ENCODE results near the gene WEE2. TPM values are rescaled to one million over a fixed set of nuclear protein-coding genes. Genes with fewer than 3 reads are reported as not detected.
"Not testable (repeated sequence)": the region's sequence is repeated elsewhere in the genome, so short reads cannot be mapped to it uniquely, and the experiment has no call there.

Gene WEE2
- total RNA-seq, 1 donor from 2014 or later = 0.10 TPM

- DNase-seq (ENCODE audit: low spot score) = no peak
- Mint-ChIP-seq H3K9me3 (no peaks in the 10 kb centered on the region), H3K36me3 (ENCODE audit: low read depth) (peaks cover 23% of the 10 kb centered on the region), H3K4me1 (ENCODE audit: low read depth) (peaks cover 24% of the 10 kb centered on the region), H3K27ac (peak overlapping the region; percentile 96), H3K27me3 (ENCODE audit: insufficient read depth) (no peaks in the 10 kb centered on the region), H3K4me3 (peak overlapping the region; percentile 94)
- intact Hi-C loops (cut with micrococcal nuclease) = loop anchor here (5.0 to 10.0 kb wide), 3 partner anchors 475 to 1548 kb away; partner anchors contain the start of genes CASP2 and TMEM139
These were observed 29.1 kb downstream of the WEE2 start for GRCh38 chr7:141737118-141737835.

- intact Hi-C loops (cut with micrococcal nuclease) = loop anchor here (1.0 to 10.0 kb wide), 16 partner anchors 36 to 1642 kb away; partner anchors contain the start of genes ADCK2, AGK, BRAF and CASP2
- DNase-seq (ENCODE audit: low spot score) = peak; percentile 91
- Mint-ChIP-seq H3K9me3 (no peaks in the 10 kb centered on the region), H3K4me3 (peak within 1 kb of the TSS; percentile 94), H3K27ac (peak within 1 kb of the TSS; percentile 96), H3K36me3 (ENCODE audit: low read depth) (peaks cover 27% of the 10 kb centered on the region), H3K4me1 (ENCODE audit: low read depth) (peaks cover 24% of the 10 kb centered on the region), H3K27me3 (ENCODE audit: insufficient read depth) (no peaks in the 10 kb centered on the region)
These were observed 29.9 kb downstream of the WEE2 start, which contains the start of gene SSBP1 for GRCh38 chr7:141737836-141738591. Gene SSBP1, plus strand, starts transcription at chr7:141738358. Its CDS starts 809 bp downstream, at chr7:141739167.

- no peaks in the 10 kb centered on the region for H3K9me3 Mint-ChIP-seq
- peaks cover 32% of the 10 kb centered on the region for H3K36me3 Mint-ChIP-seq (ENCODE audit: low read depth)
- H3K4me3 Mint-ChIP-seq = peak overlapping the region; percentile 94
- H3K27me3 Mint-ChIP-seq (ENCODE audit: insufficient read depth) = no peaks in the 10 kb centered on the region
- H3K4me1 Mint-ChIP-seq (ENCODE audit: low read depth) = peaks cover 24% of the 10 kb centered on the region
- peak overlapping the region; percentile 96 for H3K27ac Mint-ChIP-seq
- intact Hi-C loops (cut with micrococcal nuclease) = loop anchor here (1.0 to 10.0 kb wide), 16 partner anchors 36 to 1642 kb away; partner anchors contain the start of genes ADCK2, AGK, BRAF and CASP2
- no peak for DNase-seq (ENCODE audit: low spot score)
These were observed 30.4 kb downstream of the WEE2 start for GRCh38 chr7:141738592-141739013.

GRCh38 chr7:141739250-141739649, 31.1 kb downstream of the WEE2 start:
- Mint-ChIP-seq H3K27ac (peak overlapping the region; percentile 30), H3K36me3 (ENCODE audit: low read depth) (peaks cover 37% of the 10 kb centered on the region), H3K9me3 (no peaks in the 10 kb centered on the region), H3K4me3 (peak overlapping the region; percentile 94), H3K27me3 (ENCODE audit: insufficient read depth) (no peaks in the 10 kb centered on the region), H3K4me1 (ENCODE audit: low read depth) (peaks cover 24% of the 10 kb centered on the region)
- no peak for DNase-seq (ENCODE audit: low spot score)
- intact Hi-C loops (cut with micrococcal nuclease) = loop anchor here (2.0 to 10.0 kb wide), 5 partner anchors 477 to 1546 kb away; partner anchors contain the start of genes ADCK2, BRAF, CASP2 and TMEM139

- Mint-ChIP-seq H3K27me3 (ENCODE audit: insufficient read depth) (no peaks in the 10 kb centered on the region), H3K4me3 (no peak overlapping the region), H3K4me1 (ENCODE audit: low read depth) (peaks cover 26% of the 10 kb centered on the region), H3K27ac (no peak overlapping the region), H3K9me3 (no peaks in the 10 kb centered on the region), H3K36me3 (ENCODE audit: low read depth) (peaks cover 45% of the 10 kb centered on the region)
- intact Hi-C loops (cut with micrococcal nuclease) = loop anchor here (1.0 kb wide), 1 partner anchor 8 kb away; no protein-coding TSS in a partner anchor
- no peak for DNase-seq (ENCODE audit: low spot score)
These were observed 34.1 kb downstream of the WEE2 start for GRCh38 chr7:141742229-141742628.

GRCh38 chr7:141744131-141744530, 36.0 kb downstream of the WEE2 start:
- intact Hi-C loops (cut with micrococcal nuclease) = no loop called here
- no peaks in the 10 kb centered on the region for H3K9me3 Mint-ChIP-seq
- H3K36me3 Mint-ChIP-seq (ENCODE audit: low read depth) = peaks cover 47% of the 10 kb centered on the region
- H3K4me1 Mint-ChIP-seq (ENCODE audit: low read depth) = peaks cover 20% of the 10 kb centered on the region
- no peak for DNase-seq (ENCODE audit: low spot score)
- no peak overlapping the region for H3K4me3 Mint-ChIP-seq
- H3K27ac Mint-ChIP-seq = no peak overlapping the region
- no peaks in the 10 kb centered on the region for H3K27me3 Mint-ChIP-seq (ENCODE audit: insufficient read depth)

- intact Hi-C loops (cut with micrococcal nuclease) = no loop called here
- Mint-ChIP-seq H3K27ac (no peak overlapping the region), H3K36me3 (ENCODE audit: low read depth) (peaks cover 59% of the 10 kb centered on the region), H3K27me3 (ENCODE audit: insufficient read depth) (no peaks in the 10 kb centered on the region), H3K9me3 (peaks cover 34% of the 10 kb centered on the region), H3K4me3 (no peak overlapping the region), H3K4me1 (ENCODE audit: low read depth) (peaks cover 4% of the 10 kb centered on the region)
- DNase-seq (ENCODE audit: low spot score) = no peak
These were observed 40.2 kb downstream of the WEE2 start for GRCh38 chr7:141748396-141748795.

GRCh38 chr7:141751904-141752303, 43.8 kb downstream of the WEE2 start:
- H3K4me3 Mint-ChIP-seq; H3K27ac Mint-ChIP-seq; intact Hi-C loops (cut with micrococcal nuclease); DNase-seq (ENCODE audit: low spot score); H3K4me1 Mint-ChIP-seq (ENCODE audit: low read depth); H3K27me3 Mint-ChIP-seq (ENCODE audit: insufficient read depth): not testable (repeated sequence)
- Mint-ChIP-seq H3K36me3 (ENCODE audit: low read depth) (peaks cover 76% of the 10 kb centered on the region), H3K9me3 (peaks cover 34% of the 10 kb centered on the region)

GRCh38 chr7:141752634-141753033, 44.5 kb downstream of the WEE2 start:
- Mint-ChIP-seq H3K9me3 (peaks cover 34% of the 10 kb centered on the region), H3K4me1 (ENCODE audit: low read depth) (peaks cover 10% of the 10 kb centered on the region), H3K27me3 (ENCODE audit: insufficient read depth) (no peaks in the 10 kb centered on the region), H3K27ac (no peak overlapping the region), H3K36me3 (ENCODE audit: low read depth) (peaks cover 83% of the 10 kb centered on the region), H3K4me3 (no peak overlapping the region)
- intact Hi-C loops (cut with micrococcal nuclease) = no loop called here
- no peak for DNase-seq (ENCODE audit: low spot score)

GRCh38 chr7:141754939-141755338, 46.8 kb downstream of the WEE2 start:
- H3K4me3 Mint-ChIP-seq = no peak overlapping the region
- intact Hi-C loops (cut with micrococcal nuclease) = loop anchor here (1.0 kb wide), 1 partner anchor 31 kb away; no protein-coding TSS in a partner anchor

GRCh38 chr7:141763797-141764196, 55.6 kb downstream of the WEE2 start, which contains the start of gene TAS2R3:
Gene TAS2R3, plus strand, starts transcription at chr7:141764097. Its CDS starts 62 bp downstream, at chr7:141764159.
- DNase-seq (ENCODE audit: low spot score) = no peak
- Mint-ChIP-seq H3K9me3 (no peaks in the 10 kb centered on the region), H3K27ac (no peak within 1 kb of the TSS), H3K36me3 (ENCODE audit: low read depth) (peaks cover 17% of the 10 kb centered on the region), H3K27me3 (ENCODE audit: insufficient read depth) (no peaks in the 10 kb centered on the region), H3K4me1 (ENCODE audit: low read depth) (no peaks in the 10 kb centered on the region), H3K4me3 (no peak within 1 kb of the TSS)
- intact Hi-C loops (cut with micrococcal nuclease) = no loop called here

More at GRCh38 chr7:141754939-141755338, 46.8 kb downstream of the WEE2 start:
- DNase-seq (ENCODE audit: low spot score) = no peak
- Mint-ChIP-seq H3K27me3 (ENCODE audit: insufficient read depth) (no peaks in the 10 kb centered on the region), H3K9me3 (peaks cover 32% of the 10 kb centered on the region), H3K36me3 (ENCODE audit: low read depth) (peaks cover 85% of the 10 kb centered on the region), H3K27ac (no peak overlapping the region), H3K4me1 (ENCODE audit: low read depth) (peaks cover 10% of the 10 kb centered on the region)

- H3K4me3 Mint-ChIP-seq; intact Hi-C loops (cut with micrococcal nuclease); H3K27me3 Mint-ChIP-seq (ENCODE audit: insufficient read depth); H3K36me3 Mint-ChIP-seq (ENCODE audit: low read depth); DNase-seq (ENCODE audit: low spot score); H3K9me3 Mint-ChIP-seq; H3K27ac Mint-ChIP-seq; H3K4me1 Mint-ChIP-seq (ENCODE audit: low read depth): not testable (repeated sequence)
These were observed 62.0 kb downstream of the WEE2 start for GRCh38 chr7:141770083-141770583.
